ENCODE measurements around the gene EXOC8. TPM values are rescaled to one million over a fixed set of nuclear protein-coding genes. Genes with fewer than 3 reads are reported as not detected.
A peak's percentile ranks its signal among the peaks of the same experiment; 100 is the strongest.

Gene EXOC8
- total and polyA plus RNA-seq, 2 donors (not counting 1 experiment from before 2014, with no cell fraction given) = 10.0 to 32.6 TPM

DNA sequence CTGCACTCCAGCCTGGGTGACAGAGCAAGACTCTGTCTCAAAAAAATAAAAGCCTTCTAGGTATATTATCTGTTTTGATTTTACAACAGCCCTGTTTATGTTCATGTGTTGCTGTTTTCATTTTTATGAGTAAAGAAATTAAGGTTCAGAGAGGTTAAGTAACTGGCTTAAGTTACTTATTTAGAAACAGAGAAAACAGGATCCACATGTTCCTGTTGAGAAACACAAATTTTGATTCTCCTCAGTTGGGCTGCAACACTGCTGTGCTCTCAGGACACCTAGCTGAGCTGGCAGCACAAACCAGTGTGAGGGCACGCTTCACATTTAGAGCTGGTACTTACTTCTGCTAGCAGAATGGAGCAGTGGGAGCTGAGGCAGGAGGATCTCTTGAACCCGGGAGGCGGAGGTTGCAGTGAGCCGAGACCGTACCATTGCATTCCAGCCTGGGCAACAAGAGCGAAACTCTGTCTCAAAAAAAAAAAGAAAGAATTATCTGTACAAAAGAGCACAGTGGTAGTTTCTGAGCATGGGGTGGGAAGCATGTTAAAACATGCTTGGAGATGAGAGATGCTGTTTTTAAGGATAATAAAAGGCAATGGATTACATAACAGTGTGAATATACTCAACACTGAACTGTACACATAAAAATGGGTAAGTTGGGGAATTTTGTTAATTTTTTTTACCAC is 2.8 kb upstream of the EXOC8 start:
- DNase-seq (no peak), ATAC-seq (ENCODE audit: low read depth) (no peak)
- peaks cover 3% of the 10 kb centered on the region for H3K27me3 Mint-ChIP-seq
- peak overlapping the region; percentile 6 for H3K27ac Mint-ChIP-seq
- peaks cover 36% of the 10 kb centered on the region for H3K4me1 Mint-ChIP-seq
- Histone ChIP-seq H3K36me3 (replicated peaks in 1 of 2; ENCODE audit: control extremely low read depth in 1 of 2, control insufficient read depth in 1 of 2, extremely low read depth in 1 of 2, insufficient read depth in 2 of 2, low read length in 1 of 2) (peaks cover 4 to 11% of the 10 kb centered on the region in 2 experiments), H3K4me2 (replicated peaks; ENCODE audit: low read depth, low read length, poor library complexity, severe bottlenecking) (no peak overlapping the region), H3K9me3 (ENCODE audit: control extremely low read depth in 1 of 3, control insufficient read depth in 2 of 3, insufficient read depth in 1 of 3, low read length in 2 of 3) (peaks cover 0 to 10% (median 0%) of the 10 kb centered on the region in 3 donors), H3K27me3 (replicated peaks in 1 of 4; ENCODE audit: control extremely low read depth in 1 of 4, control insufficient read depth in 3 of 4, insufficient read depth in 4 of 4, low read length in 3 of 4) (no peaks in the 10 kb centered on the region), H3K4me3 (ENCODE audit: control extremely low read depth in 1 of 5, extremely low read depth in 1 of 5, insufficient read depth in 1 of 5, low read depth in 2 of 5, low read length in 4 of 5) (no peak overlapping the region), H2AFZ (ENCODE audit: insufficient read depth, low read depth, low read length, poor library complexity, severe bottlenecking) (no peak overlapping the region), H3K27ac (ENCODE audit: low read length in 2 of 2) (no peak overlapping the region), H3K9ac (ENCODE audit: low read length) (no peak overlapping the region), H3K79me2 (ENCODE audit: control insufficient read depth, insufficient read depth, low read length) (peaks cover 71% of the 10 kb centered on the region), H4K20me1 (ENCODE audit: control insufficient read depth, insufficient read depth, low read length, poor library complexity, severe bottlenecking) (peaks cover 22% of the 10 kb centered on the region), H3K4me1 (ENCODE audit: control insufficient read depth in 2 of 2, insufficient read depth in 2 of 2, low read length in 2 of 2) (peaks cover 26 to 30% of the 10 kb centered on the region in 2 donors)
- 100% methylated on average over 6 of the region's 6 CpGs for WGBS (ENCODE audit: insufficient coverage)
- ChIA-PET POLR2A (no interaction called here), CTCF (interaction anchor here (1.0 to 2.5 kb wide), 3 partner anchors 25 to 266 kb away, joined by 3 to 7 read pairs (median 4); no protein-coding TSS in a partner anchor)
- H3K4me3 Mint-ChIP-seq = no peak overlapping the region
- TF ChIP-seq EZH2 (IDR thresholded peaks at IDR 0.05; ENCODE audit: borderline replicate concordance, insufficient read depth, low read depth, low read length, poor library complexity, severe bottlenecking) = no peak
- TF ChIP-seq, protein P1, sequence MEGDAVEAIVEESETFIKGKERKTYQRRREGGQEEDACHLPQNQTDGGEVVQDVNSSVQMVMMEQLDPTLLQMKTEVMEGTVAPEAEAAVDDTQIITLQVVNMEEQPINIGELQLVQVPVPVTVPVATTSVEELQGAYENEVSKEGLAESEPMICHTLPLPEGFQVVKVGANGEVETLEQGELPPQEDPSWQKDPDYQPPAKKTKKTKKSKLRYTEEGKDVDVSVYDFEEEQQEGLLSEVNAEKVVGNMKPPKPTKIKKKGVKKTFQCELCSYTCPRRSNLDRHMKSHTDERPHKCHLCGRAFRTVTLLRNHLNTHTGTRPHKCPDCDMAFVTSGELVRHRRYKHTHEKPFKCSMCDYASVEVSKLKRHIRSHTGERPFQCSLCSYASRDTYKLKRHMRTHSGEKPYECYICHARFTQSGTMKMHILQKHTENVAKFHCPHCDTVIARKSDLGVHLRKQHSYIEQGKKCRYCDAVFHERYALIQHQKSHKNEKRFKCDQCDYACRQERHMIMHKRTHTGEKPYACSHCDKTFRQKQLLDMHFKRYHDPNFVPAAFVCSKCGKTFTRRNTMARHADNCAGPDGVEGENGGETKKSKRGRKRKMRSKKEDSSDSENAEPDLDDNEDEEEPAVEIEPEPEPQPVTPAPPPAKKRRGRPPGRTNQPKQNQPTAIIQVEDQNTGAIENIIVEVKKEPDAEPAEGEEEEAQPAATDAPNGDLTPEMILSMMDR (IDR thresholded peaks at IDR 0.05) = no peak
- no peaks in the 10 kb centered on the region for H3K9me3 Mint-ChIP-seq (ENCODE audit: insufficient read depth)
- intact Hi-C loops (cut with micrococcal nuclease) = no loop called here

Data from B cell (primary cell).